Mesenchymal stem cell (in vitro differentiated cells and primary cell): Measurements from ENCODE around the gene IZUMO4.

Experiments
- DNase-seq: peaks from one replicate; pipeline ENCODE4 v3.0.0-alpha.2; 2013
- H2AFZ ChIP-seq: one replicate; pipeline ENCODE4 v1.6.1; 2013; ENCODE audit warnings: low read depth, mild to moderate bottlenecking, control low read depth, inconsistent platforms, low read length, moderate library complexity
- H2AK5ac ChIP-seq: 2 replicates; pipeline ENCODE4 v1.6.1; 2013; ENCODE audit warnings: low read length, moderate library complexity, mild to moderate bottlenecking, inconsistent platforms; ENCODE audit not compliant: severe bottlenecking
- H2BK120ac ChIP-seq: one replicate; pipeline ENCODE4 v1.6.1; 2013; ENCODE audit warnings: low read depth, mild to moderate bottlenecking, inconsistent platforms, low read length, moderate library complexity
- H2BK12ac ChIP-seq, 2 experiments: one replicate each; pipeline ENCODE4 v1.6.1; 2013; ENCODE audit warnings: inconsistent platforms in 2 of 2, low read length in 2 of 2, mild to moderate bottlenecking in 2 of 2, moderate library complexity in 2 of 2, control low read depth in 1 of 2
- H2BK15ac ChIP-seq: one replicate; pipeline ENCODE4 v1.6.1; 2013; ENCODE audit warnings: mild to moderate bottlenecking, low read depth, inconsistent platforms; ENCODE audit not compliant: poor library complexity, severe bottlenecking
- H2BK5ac ChIP-seq: 2 replicates; pipeline ENCODE4 v1.6.1; 2013; ENCODE audit warnings: low read depth, mild to moderate bottlenecking, low read length, control low read depth, inconsistent platforms; ENCODE audit not compliant: poor library complexity, severe bottlenecking
- H3K14ac ChIP-seq, 2 experiments: one replicate each; pipeline ENCODE4 v1.6.1; 2013; ENCODE audit warnings: inconsistent platforms in 2 of 2, low read length in 2 of 2, control low read depth in 1 of 2, mild to moderate bottlenecking in 1 of 2, moderate library complexity in 1 of 2
- H3K18ac ChIP-seq, 2 experiments: one replicate each; pipeline ENCODE4 v1.6.1; 2013; ENCODE audit warnings: inconsistent platforms in 2 of 2, low read length in 2 of 2, control low read depth in 1 of 2, low read depth in 1 of 2, mild to moderate bottlenecking in 1 of 2
- H3K23ac ChIP-seq, 2 experiments: one replicate each; pipeline ENCODE4 v1.6.1; 2013; ENCODE audit warnings: inconsistent platforms in 2 of 2, low read length in 2 of 2, mild to moderate bottlenecking in 2 of 2, moderate library complexity in 2 of 2, control low read depth in 1 of 2
- H3K27ac ChIP-seq: 2 replicates; pipeline ENCODE4 v1.5.1; 2013; ENCODE audit warnings: mild to moderate bottlenecking, moderate library complexity, low read length, control low read depth, inconsistent platforms; ENCODE audit not compliant: poor library complexity, severe bottlenecking
- H3K27me3 ChIP-seq, 2 experiments: 2 replicates each; pipeline versions ENCODE4 v1.6.1 to v1.7.0; 2013; ENCODE audit warnings: low read length in 2 of 2, mild to moderate bottlenecking in 2 of 2, moderate library complexity in 2 of 2, control low read depth in 1 of 2, inconsistent platforms in 1 of 2; ENCODE audit not compliant: control insufficient read depth in 1 of 2, insufficient read depth in 1 of 2
- H3K36me3 ChIP-seq, 2 experiments: 2 replicates each; pipeline versions ENCODE4 v1.6.1 to v1.7.0; 2013; ENCODE audit warnings: low read length in 2 of 2, control low read depth in 1 of 2, inconsistent platforms in 1 of 2, low read depth in 1 of 2, mild to moderate bottlenecking in 1 of 2; ENCODE audit not compliant: insufficient read depth in 2 of 2, control insufficient read depth in 1 of 2
- H3K4ac ChIP-seq, 2 experiments: one replicate each; pipeline ENCODE4 v1.6.1; 2013; ENCODE audit warnings: inconsistent platforms in 2 of 2, low read length in 2 of 2, mild to moderate bottlenecking in 2 of 2, moderate library complexity in 2 of 2, control low read depth in 1 of 2, low read depth in 1 of 2
- H3K4me1 ChIP-seq: 2 replicates; pipeline ENCODE4 v1.6.1; 2013; ENCODE audit warnings: low read depth, low read length, control low read depth; ENCODE audit not compliant: control insufficient read depth, insufficient read depth
- H3K4me2 ChIP-seq: 2 replicates; pipeline ENCODE4 v1.6.1; 2013; ENCODE audit warnings: low read length, mild to moderate bottlenecking, inconsistent platforms; ENCODE audit not compliant: poor library complexity, severe bottlenecking
- H3K4me3 ChIP-seq, 2 experiments: 2 replicates each; pipeline versions ENCODE4 v1.5.1 to v1.7.0; 2013; ENCODE audit warnings: low read length in 2 of 2, mild to moderate bottlenecking in 2 of 2, control low read depth in 1 of 2, low read depth in 1 of 2; ENCODE audit not compliant: insufficient read depth in 1 of 2
- H3K79me1 ChIP-seq: replicated peaks from 2 replicates; pipeline ENCODE4 v1.6.1; 2013; ENCODE audit warnings: mild to moderate bottlenecking, control low read depth, low read length, inconsistent platforms; ENCODE audit not compliant: poor library complexity, severe bottlenecking
- H3K9ac ChIP-seq: 2 replicates; pipeline ENCODE4 v1.7.0; 2013; ENCODE audit warnings: mild to moderate bottlenecking, low read length, moderate library complexity
- H3K9me3 ChIP-seq: 2 replicates; pipeline ENCODE4 v1.7.0; 2013; ENCODE audit warnings: mild to moderate bottlenecking, low read length; ENCODE audit not compliant: control insufficient read depth
- H4K8ac ChIP-seq: one replicate; pipeline ENCODE4 v1.6.1; 2013; ENCODE audit warnings: inconsistent platforms, mild to moderate bottlenecking, low read length, moderate library complexity
- H4K91ac ChIP-seq: one replicate; pipeline ENCODE4 v1.6.1; 2013; ENCODE audit warnings: mild to moderate bottlenecking, low read length, inconsistent platforms
- WGBS: methylation state at CpG from one replicate; pipeline ENCODE4 v1.1.7; 2013; ENCODE audit warnings: mixed read lengths; 5-methylcytosine and 5-hydroxymethylcytosine counted together

Gene IZUMO4

GRCh38 chr19:2060884-2061494 lies 35.7 kb upstream of the IZUMO4 start:
- H2BK5ac ChIP-seq: peak overlapping the region; percentile 96
- H3K27ac ChIP-seq: peak overlapping the region; percentile 94
- peak overlapping the region; percentile 99 for H2BK15ac ChIP-seq
- no peak overlapping the region for H2AFZ ChIP-seq
- no peak overlapping the region for H2AK5ac ChIP-seq
- peak overlapping the region in 1 of 2 experiments; percentile 69 for H3K14ac ChIP-seq
- peak overlapping the region; percentile 79 for H3K4me2 ChIP-seq
- peak overlapping the region; percentile 7 to 99 for H2BK12ac ChIP-seq
- H3K27me3 ChIP-seq: no peaks in the 10 kb centered on the region
- peak overlapping the region; percentile 99 for H2BK120ac ChIP-seq
- 1% methylated on average over 40 of the region's 55 CpGs for WGBS
- H3K79me1 ChIP-seq: no peaks in the 10 kb centered on the region
- H3K4me3 ChIP-seq: peak overlapping the region; percentile 61 to 79
- peak overlapping the region; percentile 90 for H3K9ac ChIP-seq
- no peaks in the 10 kb centered on the region for H3K36me3 ChIP-seq
- H3K4ac ChIP-seq: peak overlapping the region; percentile 91 to 93
- H3K23ac ChIP-seq: peak overlapping the region in 1 of 2 experiments; percentile 1
- peak overlapping the region; percentile 95 for H4K91ac ChIP-seq
- peak; percentile 97 for DNase-seq
- peak overlapping the region; percentile 92 for H4K8ac ChIP-seq
- H3K18ac ChIP-seq: peak overlapping the region; percentile 98 to 99
- H3K4me1 ChIP-seq: peaks cover 58% of the 10 kb centered on the region
- H3K9me3 ChIP-seq: no peaks in the 10 kb centered on the region

- Histone ChIP-seq H2AK5ac (peak overlapping the region; percentile 21), H4K91ac (peak overlapping the region; percentile 97), H3K27ac (peak overlapping the region; percentile 78), H3K4me1 (peaks cover 52% of the 10 kb centered on the region), H4K8ac (peak overlapping the region; percentile 93), H3K14ac (peak overlapping the region in 1 of 2 experiments; percentile 92), H2AFZ (no peak overlapping the region), H3K4me2 (peak overlapping the region; percentile 79), H3K9me3 (no peaks in the 10 kb centered on the region), H3K4ac (peak overlapping the region; percentile 93 to 97), H2BK5ac (peak overlapping the region; percentile 96), H3K9ac (peak overlapping the region; percentile 90), H3K23ac (peak overlapping the region in 1 of 2 experiments; percentile 75), H2BK12ac (peak overlapping the region; percentile 93 to 98), H3K4me3 (peak overlapping the region; percentile 61 to 79), H3K18ac (peak overlapping the region; percentile 47 to 97), H3K27me3 (no peaks in the 10 kb centered on the region), H2BK15ac (peak overlapping the region; percentile 73), H3K79me1 (no peaks in the 10 kb centered on the region), H2BK120ac (peak overlapping the region; percentile 99), H3K36me3 (no peaks in the 10 kb centered on the region)
- peak; percentile 98 for DNase-seq
- WGBS: 5% methylated on average over 46 of the region's 50 CpGs
These were observed 35.0 kb upstream of the IZUMO4 start for GRCh38 chr19:2061495-2062388.

GRCh38 chr19:2062389-2062729 lies 34.4 kb upstream of the IZUMO4 start:
- H3K4me1 ChIP-seq: peaks cover 49% of the 10 kb centered on the region
- peak overlapping the region; percentile 93 to 97 for H3K4ac ChIP-seq
- H2BK12ac ChIP-seq: peak overlapping the region; percentile 93 to 98
- peak overlapping the region; percentile 47 to 97 for H3K18ac ChIP-seq
- peak overlapping the region; percentile 97 for H4K91ac ChIP-seq
- WGBS: 76% methylated on average over 10 of the region's 10 CpGs
- DNase-seq: no peak
- H3K79me1 ChIP-seq: no peaks in the 10 kb centered on the region
- peak overlapping the region; percentile 78 for H3K27ac ChIP-seq
- H2AK5ac ChIP-seq: peak overlapping the region; percentile 21
- peak overlapping the region; percentile 90 for H3K9ac ChIP-seq
- H2AFZ ChIP-seq: no peak overlapping the region
- H3K4me2 ChIP-seq: peak overlapping the region; percentile 64
- peak overlapping the region in 1 of 2 experiments; percentile 70 for H3K23ac ChIP-seq
- peak overlapping the region in 1 of 2 experiments; percentile 79 for H3K4me3 ChIP-seq
- peak overlapping the region; percentile 75 for H2BK5ac ChIP-seq
- peak overlapping the region; percentile 86 for H2BK120ac ChIP-seq
- H3K9me3 ChIP-seq: no peaks in the 10 kb centered on the region
- no peaks in the 10 kb centered on the region for H3K36me3 ChIP-seq
- H4K8ac ChIP-seq: peak overlapping the region; percentile 93
- H2BK15ac ChIP-seq: peak overlapping the region; percentile 73
- H3K14ac ChIP-seq: peak overlapping the region in 1 of 2 experiments; percentile 92
- no peaks in the 10 kb centered on the region for H3K27me3 ChIP-seq

GRCh38 chr19:2062770-2063169 lies 33.9 kb upstream of the IZUMO4 start:
- H3K23ac ChIP-seq: no peak overlapping the region
- H3K4me1 ChIP-seq: peaks cover 45% of the 10 kb centered on the region
- DNase-seq: no peak
- no peaks in the 10 kb centered on the region for H3K9me3 ChIP-seq
- H3K4me2 ChIP-seq: no peak overlapping the region
- no peak overlapping the region for H3K9ac ChIP-seq
- peak overlapping the region; percentile 47 to 97 for H3K4ac ChIP-seq
- H3K4me3 ChIP-seq: no peak overlapping the region
- H2AFZ ChIP-seq: no peak overlapping the region
- no peak overlapping the region for H3K18ac ChIP-seq
- no peaks in the 10 kb centered on the region for H3K27me3 ChIP-seq
- no peak overlapping the region for H4K8ac ChIP-seq
- H3K36me3 ChIP-seq: no peaks in the 10 kb centered on the region
- no peaks in the 10 kb centered on the region for H3K79me1 ChIP-seq
- H2BK12ac ChIP-seq: peak overlapping the region; percentile 93 to 98
- no peak overlapping the region for H2BK5ac ChIP-seq
- WGBS: 91% methylated on average over 8 of the region's 9 CpGs
- no peak overlapping the region for H3K14ac ChIP-seq
- H3K27ac ChIP-seq: peak overlapping the region; percentile 78
- H4K91ac ChIP-seq: no peak overlapping the region
- H2BK120ac ChIP-seq: peak overlapping the region; percentile 86
- H2BK15ac ChIP-seq: peak overlapping the region; percentile 73
- H2AK5ac ChIP-seq: no peak overlapping the region
